Lower leg skin (tissue), 4 donors: Measurements from ENCODE around the gene SYT2. TPM values are rescaled to one million over a fixed set of nuclear protein-coding genes. Genes with fewer than 3 reads are reported as not detected.

Experiments used
- DNase-seq, 2 donors: peaks; one replicate each; pipeline ENCODE4 v3.0.0-alpha.2; 2019; ENCODE audit warnings: low spot score in 2 of 2
- H3K4me3 ChIP-seq: fragments of 200-600 bp; sonication (generic); 2 replicates; pipeline ENCODE4 v1.5.1; 2017; ENCODE audit warnings: mild to moderate bottlenecking, low read depth; ENCODE audit not compliant: poor library complexity, severe bottlenecking
- CTCF ChIP-seq, 3 donors: fragments of 450-650 bp; IDR thresholded peaks; one replicate each; pipeline ENCODE4 v1.5.1; 2016; ENCODE audit warnings: antibody characterized with exemption in 3 of 3, mild to moderate bottlenecking in 3 of 3, moderate library complexity in 2 of 3
- POLR2A ChIP-seq, 2 donors: fragments of 450-650 bp; IDR thresholded peaks; one replicate each; pipeline ENCODE4 v1.6.1; 2016 to 2017; ENCODE audit warnings: antibody characterized with exemption in 2 of 2, mild to moderate bottlenecking in 1 of 2, moderate library complexity in 1 of 2
- WGBS, 2 donors: methylation state at CpG; one replicate each; pipeline ENCODE4 v1.1.5; 2018; 5-methylcytosine and 5-hydroxymethylcytosine counted together
- intact Hi-C: fragments of 100-400 bp; cut with DNase I; formaldehyde crosslinking; loops from one replicate; pipeline ENCODE4 v1.15.0; 2023; ENCODE audit warnings: low total_unique reads
- total RNA-seq, 4 donors: library from RNA; depleted of rRNA; stranded (reverse); fragments of >200 nt; gene quantifications; one replicate each; pipeline ENCODE4 v1.1.0, GENCODE V29; 2016

SYT2 gene
- total RNA-seq, 4 donors from 2014 or later, result not detected

DNA sequence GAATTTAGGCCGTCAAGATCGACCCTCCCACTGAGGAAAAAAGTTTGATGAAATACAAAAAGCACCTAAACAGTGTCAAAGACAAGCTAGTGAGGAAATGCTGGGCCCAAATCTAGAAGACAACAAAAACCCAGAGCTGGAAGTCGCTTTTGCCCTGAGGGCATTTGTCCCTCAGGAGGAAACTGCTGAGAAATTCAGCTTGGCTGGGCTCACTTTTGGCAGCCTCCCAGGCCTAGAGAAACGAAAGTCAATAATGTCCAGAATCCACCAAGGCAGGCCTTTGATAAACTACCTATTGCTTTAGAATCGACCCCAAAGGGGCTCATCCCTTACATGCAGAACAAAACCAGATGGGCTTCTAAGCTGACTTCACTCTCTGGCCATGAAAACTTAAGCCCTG, 38.9 kb downstream of the SYT2 start:
- no peak overlapping the region for H3K4me3 ChIP-seq
- TF ChIP-seq CTCF (IDR thresholded peaks at IDR 0.05), result no peak
- no peak for TF ChIP-seq POLR2A (IDR thresholded peaks at IDR 0.05)
- 43 to 48% methylated on average over 5 of the region's 5 CpGs for WGBS, 2 donors
- DNase-seq, result no peak
- intact Hi-C loops, result no loop called here

- 79 to 80% methylated on average over 3 of the region's 3 CpGs for WGBS, 2 donors
- DNase-seq, result no peak
- no peak for TF ChIP-seq POLR2A (IDR thresholded peaks at IDR 0.05)
- TF ChIP-seq CTCF (IDR thresholded peaks at IDR 0.05), result no peak
- no peak overlapping the region for H3K4me3 ChIP-seq
- intact Hi-C loops, result no loop called here
Observed at GRCh38 chr1:202665417-202665816, 44.8 kb downstream of the SYT2 start.

DNA sequence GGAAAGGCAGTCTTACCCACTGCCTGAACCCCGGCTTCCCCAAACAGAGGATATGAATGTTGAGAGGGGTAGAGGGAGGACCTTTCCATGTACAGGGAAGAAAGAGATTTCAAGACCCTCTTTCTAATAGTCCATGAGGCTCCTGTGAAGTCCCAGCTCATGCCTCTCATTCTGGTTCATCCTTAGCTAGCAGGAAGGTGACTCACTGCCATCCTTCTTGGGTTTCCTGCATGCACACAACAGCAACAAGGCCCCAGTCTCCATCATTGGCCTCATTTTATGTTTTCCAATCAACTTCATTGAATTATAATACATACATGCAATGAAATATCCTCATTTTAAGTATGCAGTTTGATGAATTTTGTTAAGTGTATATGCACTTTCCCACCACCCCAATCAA, 46.2 kb downstream of the SYT2 start:
- no peak for DNase-seq
- H3K4me3 ChIP-seq, result no peak overlapping the region
- TF ChIP-seq POLR2A (IDR thresholded peaks at IDR 0.05) (no peak), CTCF (IDR thresholded peaks at IDR 0.05) (no peak)
- intact Hi-C loops, result no loop called here
- 39 to 90% methylated on average over 1 of the region's 1 CpG for WGBS, 2 donors

- intact Hi-C loops, result no loop called here
- 67 to 72% methylated on average over 10 of the region's 10 CpGs for WGBS, 2 donors
Observed at GRCh38 chr1:202663131-202663530, 47.1 kb downstream of the SYT2 start.

GRCh38 chr1:202662081-202662480, 48.2 kb downstream of the SYT2 start:
- DNase-seq, result no peak
- TF ChIP-seq CTCF (IDR thresholded peaks at IDR 0.05) (no peak), POLR2A (IDR thresholded peaks at IDR 0.05) (no peak)
- intact Hi-C loops, result no loop called here
- H3K4me3 ChIP-seq, result no peak overlapping the region
- WGBS, 2 donors, result 29 to 36% methylated on average over 5 of the region's 5 CpGs

More at GRCh38 chr1:202663131-202663530, 47.1 kb downstream of the SYT2 start:
- TF ChIP-seq POLR2A (IDR thresholded peaks at IDR 0.05), result no peak
- TF ChIP-seq CTCF (IDR thresholded peaks at IDR 0.05), result no peak
- no peak for DNase-seq
- no peak overlapping the region for H3K4me3 ChIP-seq

GRCh38 chr1:202661136-202661845, 49.0 kb downstream of the SYT2 start:
- no peak for DNase-seq
- TF ChIP-seq CTCF (IDR thresholded peaks at IDR 0.05), result no peak
- TF ChIP-seq POLR2A (IDR thresholded peaks at IDR 0.05), result no peak
- WGBS, 2 donors, result 79 to 82% methylated on average over 13 of the region's 13 CpGs
- H3K4me3 ChIP-seq, result no peak overlapping the region
- intact Hi-C loops, result no loop called here
